Stimulated activated CD8-positive, alpha-beta memory T cell treated with anti-CD3 and anti-CD28 coated beads, Interleukin-4, amount 100 ng/mL, for 48 hours (primary cell): ENCODE data around the gene PMVK.

Experiments
- DNase-seq: peaks from one replicate; pipeline ENCODE4 v3.0.0-alpha.2; 2020

PMVK gene

DNA sequence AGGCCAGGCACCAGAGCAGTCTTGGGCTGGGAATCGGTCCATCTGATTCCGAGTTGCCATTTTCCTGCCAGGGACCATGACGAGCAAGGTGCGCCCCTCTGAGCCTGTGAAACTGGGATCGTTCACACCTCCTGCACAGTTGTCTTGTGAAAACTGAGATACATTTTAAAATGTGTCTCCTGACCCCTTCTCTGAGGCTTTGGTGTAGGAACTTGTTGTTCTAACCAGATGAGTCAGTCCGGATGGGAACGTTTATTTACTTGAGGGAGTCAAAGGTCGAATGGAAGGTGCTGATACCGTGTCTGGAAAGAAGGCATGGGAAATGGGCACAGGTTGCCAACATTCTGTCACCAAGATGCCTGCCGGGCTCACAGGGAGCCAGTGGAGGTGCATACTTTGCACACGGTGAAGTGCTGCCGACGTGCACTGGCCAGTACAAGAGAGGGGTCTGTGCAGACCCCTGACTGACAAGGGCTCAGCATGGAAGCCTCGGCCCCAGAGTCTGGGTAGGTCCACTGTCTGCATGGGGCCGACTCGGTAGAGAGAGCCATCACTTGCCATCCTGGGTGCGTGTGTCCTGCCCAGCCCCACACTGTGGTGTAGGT, 59.0 kb downstream of the PMVK start:
- DNase-seq: no peak

- no peak for DNase-seq
These were observed 59.6 kb downstream of the PMVK start for GRCh38 chr1:154876842-154877369.
